Trophoblast cell (in vitro differentiated cells and primary cell): ENCODE measurements around the gene IPMK.
"Not testable (repeated sequence)": the region's sequence is repeated elsewhere in the genome, so short reads cannot be mapped to it uniquely, and the experiment has no call there.

Experiments
- DNase-seq, 2 donors: peaks; one replicate each; pipeline ENCODE4 v3.0.0-alpha.2; 2016
- H2AFZ ChIP-seq: 2 replicates; pipeline ENCODE4 v1.6.1; 2013; ENCODE audit warnings: low read length, moderate library complexity, mild to moderate bottlenecking; ENCODE audit not compliant: insufficient read depth, poor library complexity
- H2AK5ac ChIP-seq: 2 replicates; pipeline ENCODE4 v1.6.1; 2013; ENCODE audit warnings: mild to moderate bottlenecking, low read length
- H2BK120ac ChIP-seq: 2 replicates; pipeline ENCODE4 v1.6.1; 2013; ENCODE audit warnings: low read length, mild to moderate bottlenecking, moderate library complexity; ENCODE audit not compliant: insufficient read depth, poor library complexity
- H2BK12ac ChIP-seq: 2 replicates; pipeline ENCODE4 v1.6.1; 2013; ENCODE audit warnings: mild to moderate bottlenecking, low read length, moderate library complexity
- H2BK5ac ChIP-seq: 2 replicates; pipeline ENCODE4 v1.6.1; 2013; ENCODE audit warnings: low read length, low read depth, moderate library complexity, mild to moderate bottlenecking; ENCODE audit not compliant: poor library complexity
- H3K14ac ChIP-seq: 2 replicates; pipeline ENCODE4 v1.6.1; 2013; ENCODE audit warnings: mild to moderate bottlenecking, low read length
- H3K18ac ChIP-seq: 2 replicates; pipeline ENCODE4 v1.6.1; 2013; ENCODE audit warnings: mild to moderate bottlenecking, low read length
- H3K23ac ChIP-seq: 2 replicates; pipeline ENCODE4 v1.6.1; 2013; ENCODE audit warnings: low read length
- H3K27ac ChIP-seq: 2 replicates; pipeline ENCODE4 v1.5.1; 2013; ENCODE audit warnings: low read depth, mild to moderate bottlenecking, inconsistent platforms, low read length, moderate library complexity
- H3K27me3 ChIP-seq: 2 replicates; pipeline ENCODE4 v1.6.1; 2013; ENCODE audit warnings: inconsistent platforms, mild to moderate bottlenecking, low read length, moderate library complexity; ENCODE audit not compliant: insufficient read depth
- H3K36me3 ChIP-seq, 2 experiments: 1 replicate in 1 of 2; 2 replicates in 1 of 2; pipeline ENCODE4 v1.6.1; 2013; ENCODE audit warnings: low read length in 2 of 2, mild to moderate bottlenecking in 2 of 2, moderate library complexity in 1 of 2; ENCODE audit not compliant: insufficient read depth in 2 of 2, control insufficient read depth in 1 of 2
- H3K4ac ChIP-seq: 2 replicates; pipeline ENCODE4 v1.6.1; 2013; ENCODE audit warnings: low read depth, mild to moderate bottlenecking, low read length, moderate library complexity
- H3K4me1 ChIP-seq, 2 experiments: 1 replicate in 1 of 2; 2 replicates in 1 of 2; pipeline ENCODE4 v1.6.1; 2013; ENCODE audit warnings: low read length in 2 of 2, mild to moderate bottlenecking in 2 of 2, moderate library complexity in 1 of 2; ENCODE audit not compliant: insufficient read depth in 2 of 2, control insufficient read depth in 1 of 2
- H3K4me2 ChIP-seq: 2 replicates; pipeline ENCODE4 v1.6.1; 2013; ENCODE audit warnings: inconsistent platforms, mild to moderate bottlenecking, low read length, moderate library complexity
- H3K4me3 ChIP-seq: 2 replicates; pipeline ENCODE4 v1.5.1; 2013; ENCODE audit warnings: mild to moderate bottlenecking, low read depth, low read length, inconsistent platforms
- H3K79me1 ChIP-seq: one replicate; pipeline ENCODE4 v1.6.1; 2013; ENCODE audit warnings: low read length
- H3K79me2 ChIP-seq: 2 replicates; pipeline ENCODE4 v1.6.1; 2013; ENCODE audit warnings: low read length, mild to moderate bottlenecking; ENCODE audit not compliant: control insufficient read depth, insufficient read depth, poor library complexity
- H3K9ac ChIP-seq: 2 replicates; pipeline ENCODE4 v1.6.1; 2013; ENCODE audit warnings: mild to moderate bottlenecking, low read length
- H3K9me3 ChIP-seq: 2 replicates; pipeline ENCODE4 v1.6.1; 2013; ENCODE audit warnings: low read depth, mild to moderate bottlenecking, control low read depth, inconsistent platforms, low read length; ENCODE audit not compliant: insufficient read depth
- H4K12ac ChIP-seq: 2 replicates; pipeline ENCODE4 v1.6.1; 2013; ENCODE audit warnings: low read depth, mild to moderate bottlenecking, low read length, moderate library complexity
- H4K8ac ChIP-seq: 2 replicates; pipeline ENCODE4 v1.6.1; 2013; ENCODE audit warnings: low read depth, mild to moderate bottlenecking, low read length, moderate library complexity
- H4K91ac ChIP-seq: one replicate; pipeline ENCODE4 v1.6.1; 2013; ENCODE audit warnings: low read depth, mild to moderate bottlenecking, low read length, moderate library complexity
- WGBS: extraction: QIAGEN DNeasy Blood & Tissue Kit; methylation state at CpG from one replicate; pipeline ENCODE4 v1.1.7; 2013; ENCODE audit warnings: missing lambda C conversion rate; ENCODE audit not compliant: insufficient read length, insufficient coverage; ENCODE audit errors: extremely low coverage; 5-methylcytosine and 5-hydroxymethylcytosine counted together

Gene IPMK

DNA sequence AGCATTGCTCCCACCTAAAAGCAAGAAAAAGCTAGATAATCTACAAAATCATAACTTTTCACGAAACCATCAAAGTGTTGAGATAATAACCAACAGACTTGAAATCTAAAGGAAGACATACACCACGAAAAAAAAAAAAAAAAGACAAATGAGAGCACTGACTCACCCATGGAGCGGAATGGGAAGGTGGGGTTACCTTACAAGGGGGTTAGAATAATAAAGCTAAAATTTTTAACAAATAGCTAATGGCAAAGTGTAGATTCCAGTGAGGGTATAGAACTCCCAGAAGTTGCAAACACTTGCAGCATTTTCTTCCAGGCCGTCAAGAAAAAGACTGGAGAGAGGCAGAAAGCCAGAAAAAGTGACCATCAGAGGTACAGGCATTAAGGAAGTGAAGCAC lies 27.2 kb downstream of the IPMK start:
- Histone ChIP-seq H2BK12ac (no peak overlapping the region), H3K18ac (no peak overlapping the region), H2AK5ac (no peak overlapping the region), H3K9ac (no peak overlapping the region), H3K14ac (no peak overlapping the region), H3K4ac (no peak overlapping the region), H2BK120ac (no peak overlapping the region), H4K91ac (no peak overlapping the region), H3K79me2 (no peaks in the 10 kb centered on the region), H3K23ac (no peak overlapping the region), H3K9me3 (peaks cover 7% of the 10 kb centered on the region), H3K27me3 (no peaks in the 10 kb centered on the region), H2AFZ (no peak overlapping the region), H2BK5ac (no peak overlapping the region), H3K79me1 (no peaks in the 10 kb centered on the region), H4K12ac (no peak overlapping the region), H4K8ac (no peak overlapping the region), H3K4me3 (no peak overlapping the region), H3K4me2 (no peak overlapping the region), H3K36me3 (peaks cover 0 to 5% of the 10 kb centered on the region in 2 experiments), H3K4me1 (peaks cover 5 to 6% of the 10 kb centered on the region in 2 experiments), H3K27ac (no peak overlapping the region)
- WGBS: no CpG with 5 or more reads among the region's 4 CpGs
- DNase-seq: no peak

DNA sequence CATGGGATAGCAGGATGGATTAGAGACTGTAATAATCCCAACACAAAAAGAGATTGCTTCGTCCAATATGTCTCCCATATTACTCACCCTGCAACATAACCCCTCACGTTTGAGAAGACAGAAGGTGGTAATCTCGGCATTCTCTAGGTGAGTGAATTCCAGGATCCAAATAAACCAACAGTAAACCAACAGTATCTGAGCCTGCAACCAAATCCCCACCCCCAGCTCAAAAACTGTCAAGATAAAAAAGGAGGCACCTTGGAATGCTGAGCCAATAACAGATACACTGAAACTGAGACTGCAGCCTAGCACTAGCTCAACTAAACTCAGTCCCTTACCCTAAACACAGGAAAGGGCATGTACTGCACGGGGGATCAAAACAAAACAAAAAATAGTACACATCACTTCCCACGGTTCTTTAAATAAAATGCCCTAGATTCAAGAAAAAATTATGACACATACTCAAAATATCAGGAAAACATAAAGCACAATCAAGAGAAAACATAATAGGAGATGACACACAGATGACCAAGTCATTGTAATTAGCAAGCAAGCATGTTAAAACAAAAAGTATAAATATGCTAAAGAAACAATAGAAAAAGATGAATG lies 28.0 kb downstream of the IPMK start:
- Histone ChIP-seq H3K36me3 (peaks cover 0 to 5% of the 10 kb centered on the region in 2 experiments), H3K4me2 (no peak overlapping the region), H4K12ac (no peak overlapping the region), H3K14ac (no peak overlapping the region), H2BK5ac (no peak overlapping the region), H2AFZ (no peak overlapping the region), H3K4me1 (peaks cover 5 to 6% of the 10 kb centered on the region in 2 experiments), H4K8ac (peak overlapping the region; percentile 28), H3K79me2 (no peaks in the 10 kb centered on the region), H3K27me3 (no peaks in the 10 kb centered on the region), H3K9ac (no peak overlapping the region), H2BK120ac (no peak overlapping the region), H3K18ac (no peak overlapping the region), H3K23ac (no peak overlapping the region), H3K4ac (no peak overlapping the region), H4K91ac (no peak overlapping the region), H3K79me1 (no peaks in the 10 kb centered on the region), H2BK12ac (no peak overlapping the region), H2AK5ac (no peak overlapping the region), H3K4me3 (no peak overlapping the region), H3K27ac (no peak overlapping the region), H3K9me3 (peaks cover 5% of the 10 kb centered on the region)
- DNase-seq: no peak
- no CpG with 5 or more reads among the region's 5 CpGs for WGBS

DNA sequence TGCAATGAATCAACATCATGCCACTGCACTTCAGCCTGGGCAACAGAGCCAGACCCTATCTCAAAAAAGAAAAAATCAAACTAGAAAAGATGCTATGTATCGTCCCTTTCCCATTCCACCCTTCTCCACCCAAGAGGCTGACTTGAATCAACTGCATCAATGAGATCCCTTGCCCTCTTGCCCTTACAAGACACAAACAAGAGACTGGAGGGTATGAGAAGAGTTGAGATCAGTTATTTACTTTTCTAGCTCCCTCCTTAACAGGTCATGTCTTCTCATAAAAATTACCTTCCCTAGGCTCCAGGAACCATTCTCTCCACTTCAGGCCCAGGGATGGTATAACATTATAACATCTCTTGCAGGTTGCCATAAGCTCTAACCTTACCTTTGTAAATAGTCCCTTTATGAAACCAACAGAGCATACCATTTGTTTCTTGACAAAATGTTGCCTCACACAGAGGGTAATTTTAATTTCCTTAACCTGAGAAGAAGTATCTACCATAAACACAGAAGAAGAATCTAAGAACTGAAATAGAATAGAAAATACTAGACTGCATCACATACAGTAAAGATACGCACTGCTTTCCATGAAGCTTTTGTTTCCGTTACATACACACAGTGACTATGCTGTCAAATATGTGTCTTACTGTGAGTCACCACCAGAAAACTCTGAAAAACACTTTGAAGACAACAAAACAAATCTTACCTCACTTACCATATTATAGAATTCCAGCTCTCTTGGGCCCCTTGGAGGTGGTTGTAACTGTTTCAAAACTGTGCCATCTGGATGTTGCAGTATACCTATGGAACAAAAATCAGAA lies 30.5 kb downstream of the IPMK start:
- no peak overlapping the region for H3K27ac ChIP-seq
- H3K4me1 ChIP-seq: peaks cover 5 to 6% of the 10 kb centered on the region in 2 experiments
- peak in 1 of 2 donors; percentile 81 for DNase-seq
- no peak overlapping the region for H3K4me3 ChIP-seq
- no peak overlapping the region for H2BK12ac ChIP-seq
- no peak overlapping the region for H3K14ac ChIP-seq
- no peak overlapping the region for H3K18ac ChIP-seq
- H4K12ac ChIP-seq: no peak overlapping the region
- no peaks in the 10 kb centered on the region for H3K27me3 ChIP-seq
- H3K9me3 ChIP-seq: no peaks in the 10 kb centered on the region
- H2BK5ac ChIP-seq: no peak overlapping the region
- H3K79me2 ChIP-seq: no peaks in the 10 kb centered on the region
- no peaks in the 10 kb centered on the region for H3K79me1 ChIP-seq
- peaks cover 0 to 2% of the 10 kb centered on the region in 2 experiments for H3K36me3 ChIP-seq
- no peak overlapping the region for H2BK120ac ChIP-seq
- no peak overlapping the region for H3K4ac ChIP-seq
- H4K8ac ChIP-seq: no peak overlapping the region
- H3K23ac ChIP-seq: no peak overlapping the region
- no peak overlapping the region for H3K4me2 ChIP-seq
- no CpG with 5 or more reads among the region's 3 CpGs for WGBS
- H2AK5ac ChIP-seq: no peak overlapping the region
- no peak overlapping the region for H2AFZ ChIP-seq
- H3K9ac ChIP-seq: no peak overlapping the region
- no peak overlapping the region for H4K91ac ChIP-seq

GRCh38 chr10:58229856-58230255 lies 37.8 kb downstream of the IPMK start:
- H4K91ac ChIP-seq, H3K9me3 ChIP-seq, H3K4ac ChIP-seq, H4K12ac ChIP-seq, H3K79me1 ChIP-seq, H2BK12ac ChIP-seq, H3K23ac ChIP-seq, H4K8ac ChIP-seq, H3K36me3 ChIP-seq, H3K27me3 ChIP-seq, H2BK120ac ChIP-seq, H3K9ac ChIP-seq, H3K4me2 ChIP-seq, H2AFZ ChIP-seq, DNase-seq, H3K4me1 ChIP-seq, H3K4me3 ChIP-seq, H2BK5ac ChIP-seq, H3K27ac ChIP-seq, H3K18ac ChIP-seq, H3K79me2 ChIP-seq, H2AK5ac ChIP-seq, H3K14ac ChIP-seq: not testable (repeated sequence)
- WGBS: no CpG with 5 or more reads among the region's 7 CpGs
